ENCODE results near the gene EOMES. TPM values are rescaled to one million over a fixed set of nuclear protein-coding genes. Genes with fewer than 3 reads are reported as not detected.

The EOMES gene
- total and polyA plus RNA-seq, 4 experiments from 2014 or later: 4.0 to 10.2 (median 4.5) TPM

- peak overlapping the region in 1 of 8 donors; percentile 12 for H3K4me3 Mint-ChIP-seq
- H3K4me1 ChIP-seq (ENCODE audit: insufficient read depth, low read length): peaks cover 9% of the 10 kb centered on the region
- no peak for DNase-seq
- CTCF ChIA-PET (ENCODE audit: partially characterized antibody): interaction anchor here (0.9 to 2.2 kb wide), 4 partner anchors 9 to 199 kb away, joined by 3 to 11 read pairs (median 4); no protein-coding TSS in a partner anchor
- H3K27me3 ChIP-seq (ENCODE audit: insufficient read depth, low read length): no peaks in the 10 kb centered on the region
- no peak overlapping the region for H3K4me3 ChIP-seq (ENCODE audit: low read length in 2 of 2)
- peaks cover 7 to 11% (median 10%) of the 10 kb centered on the region in 4 donors for H3K4me1 Mint-ChIP-seq
- peak overlapping the region in 3 of 7 donors; percentile 8 to 58 (median 33) for H3K27ac Mint-ChIP-seq
- no peaks in the 10 kb centered on the region for H3K36me3 Mint-ChIP-seq
- POLR2A ChIA-PET (ENCODE audit: partially characterized antibody): no interaction called here
- peaks cover 0 to 2% of the 10 kb centered on the region in 2 donors for H3K27me3 Mint-ChIP-seq
- no peak overlapping the region for H3K27ac ChIP-seq (ENCODE audit: low read depth, low read length)
- no peaks in the 10 kb centered on the region for H3K9me3 Mint-ChIP-seq
- intact Hi-C loops (cut with micrococcal nuclease): no loop called here
- H3K9me3 ChIP-seq (ENCODE audit: control insufficient read depth in 1 of 2, low read length in 2 of 2): no peaks in the 10 kb centered on the region
- H3K36me3 ChIP-seq (ENCODE audit: insufficient read depth, low read length): no peaks in the 10 kb centered on the region
Observed at GRCh38 chr3:27666272-27666671, 55.9 kb downstream of the EOMES start.

Other genes with a start within 250 kb of the EOMES start
- gene SLC4A7, start 237.9 kb downstream of the EOMES start, total RNA-seq: 100 to 1,000 TPM in 1 of 2 experiments, 10 to 100 TPM in 1; 98.5 to 103 TPM
- gene SLC4A7, start 237.9 kb downstream of the EOMES start, polyA plus RNA-seq: 10 to 100 TPM; 12.7 to 23.4 TPM

All from CD4-positive, alpha-beta memory T cell (primary cell).